ENCODE data around the gene ADAMTS8.

DNA sequence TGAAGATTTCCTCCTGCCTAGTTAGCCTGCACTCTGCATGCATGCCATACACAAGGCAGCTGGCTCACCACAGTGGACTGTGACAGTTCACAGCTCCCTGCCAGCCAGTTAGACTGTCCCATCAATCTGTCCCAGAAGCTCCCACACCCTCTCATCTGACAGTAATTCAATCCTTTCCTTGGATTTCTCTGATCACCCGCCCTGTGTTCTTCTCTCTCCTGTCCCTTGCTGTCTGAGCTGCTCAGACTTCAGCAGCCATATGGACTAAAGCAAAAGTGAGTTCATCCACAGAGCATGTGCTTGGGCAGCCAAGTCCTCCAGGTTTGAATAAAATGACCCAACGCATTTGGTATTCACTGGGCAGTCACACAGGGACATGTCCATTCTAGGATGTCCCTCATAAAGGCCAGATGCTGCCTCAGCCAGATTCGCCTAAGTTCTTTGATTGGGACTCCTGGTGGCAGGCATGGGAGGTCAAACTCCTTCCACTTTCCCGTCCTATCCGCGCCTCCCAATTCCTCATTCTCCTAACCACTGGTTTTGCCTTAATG lies 59.2 kb downstream of the ADAMTS8 start:
- no peak for TF ChIP-seq POLR2A (IDR thresholded peaks at IDR 0.05; ENCODE audit: low read length)
- TF ChIP-seq GATA1 (IDR thresholded peaks at IDR 0.05; ENCODE audit: low read depth, low read length): no peak
